ENCODE data around the gene TGM5. TPM values are rescaled to one million over a fixed set of nuclear protein-coding genes. Genes with fewer than 3 reads are reported as not detected.
"Not testable (repeated sequence)": the region's sequence is repeated elsewhere in the genome, so short reads cannot be mapped to it uniquely, and the experiment has no call there.

TGM5 gene
- total RNA-seq, 4 donors from 2014 or later, result not detected

DNA sequence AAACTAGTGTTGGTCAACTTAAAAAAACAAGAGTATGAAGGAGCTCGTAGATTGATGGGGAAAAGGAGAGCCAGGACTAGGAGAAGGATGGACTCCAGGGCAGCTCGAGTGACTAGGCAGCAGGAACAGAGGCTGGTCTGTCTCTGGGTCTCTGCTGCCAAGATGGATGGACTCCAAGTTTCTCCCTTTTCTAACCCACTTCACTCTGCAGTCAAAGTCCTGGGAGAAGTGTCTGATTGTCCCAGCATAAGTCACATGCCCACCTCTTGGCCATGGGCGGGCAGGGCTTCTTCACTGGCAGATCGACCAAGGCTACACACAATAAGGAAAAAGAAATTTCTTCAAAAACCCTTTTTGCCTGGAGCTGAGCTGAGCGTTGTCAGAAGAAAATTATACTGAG is 36.8 kb downstream of the TGM5 start:
- peak overlapping the region in 1 of 4 donors; percentile 67 for H3K27ac ChIP-seq

GRCh38 chr15:43226436-43227305 is 40.1 kb downstream of the TGM5 start:
- DNase-seq (ENCODE audit: low spot score in 2 of 2), result no peak
- H3K4me3 ChIP-seq, result no peak overlapping the region
- H3K4me1 ChIP-seq, result peaks cover 0 to 4% (median 0%) of the 10 kb centered on the region in 4 donors
- H3K36me3 ChIP-seq, result no peaks in the 10 kb centered on the region
- no peaks in the 10 kb centered on the region for H3K27me3 ChIP-seq
- H3K9me3 ChIP-seq, result no peaks in the 10 kb centered on the region
- TF ChIP-seq CTCF (IDR thresholded peaks at IDR 0.05), result no peak
- no peak for TF ChIP-seq EP300 (IDR thresholded peaks at IDR 0.05)
- TF ChIP-seq POLR2A (IDR thresholded peaks at IDR 0.05), result no peak
- WGBS, 2 donors, result 96% methylated on average over 24 to 47 of the region's 57 CpGs
- no peak overlapping the region for H3K27ac ChIP-seq

More for the DNA sequence above, 36.8 kb downstream of the TGM5 start:
- Histone ChIP-seq H3K9me3 (no peaks in the 10 kb centered on the region), H3K36me3 (no peaks in the 10 kb centered on the region), H3K4me1 (peaks cover 0 to 4% (median 0%) of the 10 kb centered on the region in 4 donors), H3K4me3 (no peak overlapping the region), H3K27me3 (no peaks in the 10 kb centered on the region)
- 55 to 57% methylated on average over 5 of the region's 5 CpGs for WGBS, 2 donors
- DNase-seq (ENCODE audit: low spot score in 2 of 2), result no peak
- TF ChIP-seq EP300 (IDR thresholded peaks at IDR 0.05) (no peak), POLR2A (IDR thresholded peaks at IDR 0.05) (no peak), CTCF (IDR thresholded peaks at IDR 0.05) (no peak)

DNA sequence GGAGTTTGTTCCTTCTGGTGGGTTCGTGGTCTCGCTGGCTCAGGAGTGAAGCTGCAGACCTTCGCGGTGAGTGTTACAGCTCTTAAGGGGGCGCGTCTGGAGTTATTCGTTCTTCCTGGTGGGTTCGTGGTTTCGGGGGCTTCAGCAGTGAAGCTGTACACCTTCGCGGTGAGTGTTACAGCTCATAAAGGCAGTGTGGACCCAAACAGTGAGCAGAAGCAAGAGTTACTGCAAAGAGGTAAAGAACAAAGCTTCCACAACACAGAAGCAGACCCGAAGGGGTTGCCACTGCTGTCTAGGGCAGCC is 40.8 kb downstream of the TGM5 start:
- 92 to 95% methylated on average over 12 of the region's 12 CpGs for WGBS, 2 donors
- not testable (repeated sequence) for H3K9me3 ChIP-seq; H3K36me3 ChIP-seq; H3K4me1 ChIP-seq; DNase-seq (ENCODE audit: low spot score in 2 of 2); H3K27ac ChIP-seq; H3K4me3 ChIP-seq; H3K27me3 ChIP-seq

DNA sequence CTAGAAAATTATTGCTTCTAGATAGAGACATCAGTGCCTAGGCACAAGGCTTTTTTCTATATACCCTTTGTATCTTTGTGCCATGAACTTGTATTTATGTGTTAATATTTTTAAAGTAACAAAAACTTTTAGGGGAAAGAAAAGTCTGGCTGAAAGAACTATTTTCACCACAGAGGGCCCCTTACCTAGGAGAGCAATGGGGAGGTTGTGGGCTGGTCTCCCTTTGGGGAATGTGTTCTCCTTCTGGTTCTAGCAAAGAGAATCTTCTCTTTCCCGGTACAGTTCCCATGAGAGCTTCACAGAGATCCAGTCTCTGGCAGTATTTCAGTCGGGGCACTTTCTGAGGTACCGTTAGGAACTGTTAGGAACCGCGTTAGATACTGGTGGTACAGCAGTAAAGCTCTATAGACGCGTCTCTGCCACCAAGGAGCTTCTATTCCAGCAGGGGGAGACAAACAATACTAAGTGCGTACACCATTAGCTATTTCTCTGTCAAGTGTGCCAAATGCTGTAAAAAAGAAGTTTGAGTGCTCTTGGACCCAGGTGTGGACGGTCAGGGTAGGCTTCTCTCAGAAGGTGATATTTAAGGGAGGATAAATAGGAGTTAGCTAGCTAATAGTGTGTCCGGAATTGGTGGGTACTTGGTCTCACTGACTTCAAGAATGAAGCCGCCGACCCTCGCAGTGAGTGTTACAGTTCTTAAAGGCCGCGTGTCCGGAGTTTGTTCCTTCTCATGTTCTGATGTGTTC is 41.4 kb downstream of the TGM5 start:
- Histone ChIP-seq H3K9me3 (no peaks in the 10 kb centered on the region), H3K4me3 (no peak overlapping the region), H3K27ac (no peak overlapping the region), H3K27me3 (no peaks in the 10 kb centered on the region), H3K36me3 (no peaks in the 10 kb centered on the region), H3K4me1 (peaks cover 0 to 4% (median 0%) of the 10 kb centered on the region in 4 donors)
- DNase-seq (ENCODE audit: low spot score in 2 of 2), result peak in 1 of 2 donors; percentile 57
- 45 to 50% methylated on average over 16 of the region's 16 CpGs for WGBS, 2 donors
- peak; percentile 23 to 60 (median 46) for TF ChIP-seq CTCF (IDR thresholded peaks at IDR 0.05)
- TF ChIP-seq POLR2A (IDR thresholded peaks at IDR 0.05), result no peak
- no peak for TF ChIP-seq EP300 (IDR thresholded peaks at IDR 0.05)

DNA sequence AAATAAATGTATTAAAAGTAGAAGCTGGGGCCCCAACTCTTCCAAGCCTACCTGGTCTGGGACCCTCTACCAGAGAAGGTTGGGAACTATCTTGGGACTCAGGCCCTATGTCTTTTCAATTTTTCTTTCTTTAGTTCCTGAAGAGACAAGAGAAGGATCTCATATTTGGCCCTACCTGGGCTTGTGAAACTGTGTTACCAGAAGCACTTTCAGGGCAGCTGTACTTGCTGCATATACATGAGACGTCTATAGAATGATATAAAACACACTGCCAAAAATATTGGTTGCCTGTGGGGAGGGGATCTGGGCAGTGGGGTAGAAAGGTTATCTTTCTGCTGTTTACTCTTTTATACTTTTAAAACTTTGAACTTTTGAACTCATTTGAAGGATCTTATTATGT is 45.3 kb downstream of the TGM5 start:
- Histone ChIP-seq H3K27me3 (no peaks in the 10 kb centered on the region), H3K27ac (no peak overlapping the region), H3K4me3 (no peak overlapping the region), H3K36me3 (no peaks in the 10 kb centered on the region), H3K9me3 (peaks cover 0 to 3% (median 0%) of the 10 kb centered on the region in 4 donors), H3K4me1 (no peaks in the 10 kb centered on the region)
- TF ChIP-seq EP300 (IDR thresholded peaks at IDR 0.05) (no peak), POLR2A (IDR thresholded peaks at IDR 0.05) (no peak), CTCF (IDR thresholded peaks at IDR 0.05) (no peak)
- WGBS, 2 donors, result 56% methylated on average over 1 of the region's 1 CpG
- DNase-seq (ENCODE audit: low spot score in 2 of 2), result no peak
